CD14-positive monocyte (primary cell): Measurements from ENCODE around the gene CTAGE4. TPM values are rescaled to one million over a fixed set of nuclear protein-coding genes. Genes with fewer than 3 reads are reported as not detected.
A peak's percentile ranks its signal among the peaks of the same experiment; 100 is the strongest.
"Not testable (repeated sequence)": the region's sequence is repeated elsewhere in the genome, so short reads cannot be mapped to it uniquely, and the experiment has no call there.

ENCODE experiments used
- DNase-seq, 3 donors: peaks; one replicate each; pipeline ENCODE4 v3.0.0-alpha.2; 2011 to 2022
- H2AFZ ChIP-seq: 2 replicates; pipeline ENCODE4 v1.6.0; 2012; ENCODE audit warnings: mild to moderate bottlenecking, low read depth, low read length, inconsistent platforms; ENCODE audit not compliant: insufficient read depth, poor library complexity, severe bottlenecking
- H3K27ac ChIP-seq, 2 donors: 1 replicate in 1 of 2; 2 replicates in 1 of 2; pipeline ENCODE4 v1.5.1; 2012 to 2013; ENCODE audit warnings: low read length in 2 of 2, control low read depth in 1 of 2, inconsistent platforms in 1 of 2, low read depth in 1 of 2, mild to moderate bottlenecking in 1 of 2
- H3K27me3 ChIP-seq, 2 donors: one replicate each; pipeline versions ENCODE4 v1.6.0 to v1.6.1; 2011 to 2013; ENCODE audit warnings: low read length in 2 of 2; ENCODE audit not compliant: control insufficient read depth in 2 of 2, insufficient read depth in 2 of 2
- H3K36me3 ChIP-seq, 2 donors: replicated peaks in 1 of 2; 1 replicate in 1 of 2; 2 replicates in 1 of 2; pipeline versions ENCODE4 v1.5.1 to v1.6.1; 2012 to 2013; ENCODE audit warnings: low read length in 2 of 2, control low read depth in 1 of 2, inconsistent platforms in 1 of 2, mild to moderate bottlenecking in 1 of 2; ENCODE audit not compliant: insufficient read depth in 2 of 2, control insufficient read depth in 1 of 2
- H3K4me1 ChIP-seq, 2 donors: 1 replicate in 1 of 2; 2 replicates in 1 of 2; pipeline versions ENCODE4 v1.5.1 to v1.6.1; 2012 to 2013; ENCODE audit warnings: low read length in 2 of 2, control low read depth in 1 of 2, inconsistent platforms in 1 of 2, mild to moderate bottlenecking in 1 of 2, moderate library complexity in 1 of 2; ENCODE audit not compliant: insufficient read depth in 2 of 2, control insufficient read depth in 1 of 2
- H3K4me2 ChIP-seq: replicated peaks from 2 replicates; pipeline ENCODE3; 2012; ENCODE audit warnings: low read length, moderate library complexity, mild to moderate bottlenecking; ENCODE audit not compliant: poor library complexity, severe bottlenecking; ENCODE audit errors: extremely low read depth
- H3K4me3 ChIP-seq, 3 experiments: fragments of 200-600 bp in 1 of 3; sonication (generic) in 1 of 3; replicated peaks in 1 of 3; 1 replicate in 2 of 3; 2 replicates in 1 of 3; pipeline ENCODE4 v1.5.1; 2011 to 2013; ENCODE audit warnings: low read length in 3 of 3, mild to moderate bottlenecking in 3 of 3, control low read depth in 2 of 3, low read depth in 2 of 3, inconsistent platforms in 1 of 3, moderate library complexity in 1 of 3
- H3K79me2 ChIP-seq: 2 replicates; pipeline ENCODE4 v1.6.0; 2012; ENCODE audit warnings: mild to moderate bottlenecking, control low read depth, inconsistent platforms, low read length, moderate library complexity; ENCODE audit not compliant: insufficient read depth
- H3K9ac ChIP-seq: 2 replicates; pipeline ENCODE4 v1.6.0; 2017; ENCODE audit warnings: low read length, mild to moderate bottlenecking; ENCODE audit not compliant: insufficient read depth, poor library complexity, severe bottlenecking
- H3K9me3 ChIP-seq, 2 donors: replicated peaks in 1 of 2; 1 replicate in 1 of 2; 2 replicates in 1 of 2; pipeline versions ENCODE4 v1.5.1 to v1.6.1; 2012 to 2013; ENCODE audit warnings: low read length in 2 of 2, control low read depth in 1 of 2; ENCODE audit not compliant: control insufficient read depth in 1 of 2, insufficient read depth in 1 of 2
- H4K20me1 ChIP-seq: 2 replicates; pipeline ENCODE4 v1.6.0; 2012; ENCODE audit warnings: mild to moderate bottlenecking, low read length, control low read depth, moderate library complexity; ENCODE audit not compliant: insufficient read depth
- H3K27ac Mint-ChIP-seq, 7 donors: one replicate each; pipeline ENCODE4 v1.8.0; 2020; ENCODE audit warnings: mild to moderate bottlenecking in 7 of 7, mixed read lengths in 7 of 7, moderate library complexity in 6 of 7, inconsistent platforms in 2 of 7
- H3K27me3 Mint-ChIP-seq, 3 donors: one replicate each; pipeline ENCODE4 v1.8.0; 2021 to 2022; ENCODE audit warnings: low read depth in 3 of 3, mild to moderate bottlenecking in 3 of 3, mixed read lengths in 3 of 3, moderate library complexity in 3 of 3, inconsistent platforms in 1 of 3
- H3K36me3 Mint-ChIP-seq, 2 donors: one replicate each; pipeline ENCODE4 v1.8.0; 2020; ENCODE audit warnings: mixed read lengths in 2 of 2, inconsistent platforms in 1 of 2, mild to moderate bottlenecking in 1 of 2
- H3K4me1 Mint-ChIP-seq: one replicate; pipeline ENCODE4 v1.8.0; 2020; ENCODE audit warnings: mild to moderate bottlenecking, mixed read lengths
- H3K4me3 Mint-ChIP-seq, 2 donors: one replicate each; pipeline ENCODE4 v1.8.0; 2020; ENCODE audit warnings: mild to moderate bottlenecking in 2 of 2, mixed read lengths in 2 of 2, moderate library complexity in 1 of 2
- H3K9me3 Mint-ChIP-seq, 7 donors: one replicate each; pipeline ENCODE4 v1.8.0; 2020 to 2022; ENCODE audit warnings: mixed read lengths in 7 of 7, mild to moderate bottlenecking in 6 of 7, moderate library complexity in 6 of 7, inconsistent platforms in 2 of 7
- WGBS: methylation state at CpG from one replicate; pipeline ENCODE4 v1.1.5; 2013; ENCODE audit warnings: missing lambda C conversion rate; ENCODE audit not compliant: insufficient coverage; 5-methylcytosine and 5-hydroxymethylcytosine counted together
- intact Hi-C, 2 donors: fragments of 100-400 bp; cut with micrococcal nuclease; formaldehyde crosslinking; loops; one replicate each; pipeline versions ENCODE4 v1.15.0 to v1.15.1; 2023
- polyA plus RNA-seq, 3 donors: library from polyadenylated mRNA; depleted of rRNA in 1 of 3; unstranded in 2 of 3; stranded (reverse) in 1 of 3; fragments of 300-500 nt in 2 of 3; fragments of >200 nt in 1 of 3; fragmentation: Illumina TruSeq in 2 of 3; gene quantifications; 1 replicate in 2 of 3; 2 replicates in 1 of 3; pipeline ENCODE4 v1.2.3, GENCODE V29; 2012 to 2021
- TF ChIP-seq, protein P1 (sequence below): fragments of 200-600 bp; IDR thresholded peaks from one replicate; pipeline ENCODE4 v1.8.0; 2022; ENCODE audit warnings: antibody characterized with exemption, mild to moderate bottlenecking

CTAGE4 gene
- polyA plus RNA-seq, 3 donors, result not detected

GRCh38 chr7:144174613-144175012, 8.7 kb upstream of the CTAGE4 start:
- Mint-ChIP-seq H3K4me3 (no peak overlapping the region), H3K27me3 (peaks cover 0 to 4% (median 1%) of the 10 kb centered on the region in 3 donors), H3K9me3 (peaks cover 0 to 9% (median 2%) of the 10 kb centered on the region in 7 donors), H3K27ac (no peak overlapping the region), H3K4me1 (peaks cover 12% of the 10 kb centered on the region), H3K36me3 (no peaks in the 10 kb centered on the region)
- Histone ChIP-seq H3K36me3 (no peaks in the 10 kb centered on the region), H2AFZ (no peak overlapping the region), H3K79me2 (no peaks in the 10 kb centered on the region), H3K4me2 (no peak overlapping the region), H4K20me1 (no peaks in the 10 kb centered on the region), H3K9ac (no peak overlapping the region), H3K4me1 (peaks cover 0 to 4% of the 10 kb centered on the region in 2 donors), H3K27ac (no peak overlapping the region), H3K9me3 (no peaks in the 10 kb centered on the region), H3K27me3 (no peaks in the 10 kb centered on the region), H3K4me3 (no peak overlapping the region)
- 100% methylated on average over 5 of the region's 5 CpGs for WGBS
- no peak for DNase-seq
- TF ChIP-seq, protein P1, sequence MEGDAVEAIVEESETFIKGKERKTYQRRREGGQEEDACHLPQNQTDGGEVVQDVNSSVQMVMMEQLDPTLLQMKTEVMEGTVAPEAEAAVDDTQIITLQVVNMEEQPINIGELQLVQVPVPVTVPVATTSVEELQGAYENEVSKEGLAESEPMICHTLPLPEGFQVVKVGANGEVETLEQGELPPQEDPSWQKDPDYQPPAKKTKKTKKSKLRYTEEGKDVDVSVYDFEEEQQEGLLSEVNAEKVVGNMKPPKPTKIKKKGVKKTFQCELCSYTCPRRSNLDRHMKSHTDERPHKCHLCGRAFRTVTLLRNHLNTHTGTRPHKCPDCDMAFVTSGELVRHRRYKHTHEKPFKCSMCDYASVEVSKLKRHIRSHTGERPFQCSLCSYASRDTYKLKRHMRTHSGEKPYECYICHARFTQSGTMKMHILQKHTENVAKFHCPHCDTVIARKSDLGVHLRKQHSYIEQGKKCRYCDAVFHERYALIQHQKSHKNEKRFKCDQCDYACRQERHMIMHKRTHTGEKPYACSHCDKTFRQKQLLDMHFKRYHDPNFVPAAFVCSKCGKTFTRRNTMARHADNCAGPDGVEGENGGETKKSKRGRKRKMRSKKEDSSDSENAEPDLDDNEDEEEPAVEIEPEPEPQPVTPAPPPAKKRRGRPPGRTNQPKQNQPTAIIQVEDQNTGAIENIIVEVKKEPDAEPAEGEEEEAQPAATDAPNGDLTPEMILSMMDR, result no peak
- intact Hi-C loops, result loop anchor here in 1 of 2 donors (10.0 kb wide), 1 partner anchor 220 kb away; no protein-coding TSS in a partner anchor

- DNase-seq, result peak in 2 of 3 donors; percentile 5 to 9
- not testable (repeated sequence) for H4K20me1 ChIP-seq, H3K4me2 ChIP-seq, H3K9ac ChIP-seq, H3K9me3 Mint-ChIP-seq, H3K27ac ChIP-seq, H2AFZ ChIP-seq, H3K36me3 ChIP-seq, H3K9me3 ChIP-seq, H3K4me3 ChIP-seq, H3K27me3 Mint-ChIP-seq, H3K4me3 Mint-ChIP-seq, H3K79me2 ChIP-seq, H3K36me3 Mint-ChIP-seq, H3K27ac Mint-ChIP-seq, H3K27me3 ChIP-seq, H3K4me1 ChIP-seq
- intact Hi-C loops, result loop anchor here in 1 of 2 donors (10.0 kb wide), 1 partner anchor 216 kb away; no protein-coding TSS in a partner anchor
- TF ChIP-seq, protein P1, result peak; percentile 41
- peaks cover 12% of the 10 kb centered on the region for H3K4me1 Mint-ChIP-seq
- no CpG with 5 or more reads among the region's 10 CpGs for WGBS
These were observed 4.7 kb upstream of the CTAGE4 start for GRCh38 chr7:144178380-144179164.

- not testable (repeated sequence) for H3K36me3 Mint-ChIP-seq, H3K4me1 ChIP-seq
These were observed 4.1 kb upstream of the CTAGE4 start for GRCh38 chr7:144179165-144179479.

More at GRCh38 chr7:144179165-144179479, 4.1 kb upstream of the CTAGE4 start:
- no CpG with 5 or more reads among the region's 2 CpGs for WGBS
- H3K4me2 ChIP-seq, H3K79me2 ChIP-seq, H2AFZ ChIP-seq, H3K4me3 Mint-ChIP-seq, H3K36me3 ChIP-seq, H3K9me3 Mint-ChIP-seq, H3K9ac ChIP-seq, H3K27ac Mint-ChIP-seq, H3K27me3 Mint-ChIP-seq, H3K27me3 ChIP-seq, H3K27ac ChIP-seq, DNase-seq, H4K20me1 ChIP-seq, H3K4me3 ChIP-seq, H3K9me3 ChIP-seq: not testable (repeated sequence)
- H3K4me1 Mint-ChIP-seq, result peaks cover 12% of the 10 kb centered on the region
- intact Hi-C loops, result loop anchor here in 1 of 2 donors (10.0 kb wide), 1 partner anchor 216 kb away; no protein-coding TSS in a partner anchor
